Lower leg skin (tissue), 4 donors: ENCODE measurements around the gene ZSWIM1. TPM values are rescaled to one million over a fixed set of nuclear protein-coding genes. Genes with fewer than 3 reads are reported as not detected.

Experiments
- DNase-seq, 2 donors: peaks; one replicate each; pipeline ENCODE4 v3.0.0-alpha.2; 2019; ENCODE audit warnings: low spot score in 2 of 2
- H3K4me3 ChIP-seq: fragments of 200-600 bp; sonication (generic); 2 replicates; pipeline ENCODE4 v1.5.1; 2017; ENCODE audit warnings: mild to moderate bottlenecking, low read depth; ENCODE audit not compliant: poor library complexity, severe bottlenecking
- CTCF ChIP-seq, 3 donors: fragments of 450-650 bp; IDR thresholded peaks; one replicate each; pipeline ENCODE4 v1.5.1; 2016; ENCODE audit warnings: antibody characterized with exemption in 3 of 3, mild to moderate bottlenecking in 3 of 3, moderate library complexity in 2 of 3
- POLR2A ChIP-seq, 2 donors: fragments of 450-650 bp; IDR thresholded peaks; one replicate each; pipeline ENCODE4 v1.6.1; 2016 to 2017; ENCODE audit warnings: antibody characterized with exemption in 2 of 2, mild to moderate bottlenecking in 1 of 2, moderate library complexity in 1 of 2
- WGBS, 2 donors: methylation state at CpG; one replicate each; pipeline ENCODE4 v1.1.5; 2018; 5-methylcytosine and 5-hydroxymethylcytosine counted together
- intact Hi-C: fragments of 100-400 bp; cut with DNase I; formaldehyde crosslinking; loops from one replicate; pipeline ENCODE4 v1.15.0; 2023; ENCODE audit warnings: low total_unique reads
- total RNA-seq, 4 donors: library from RNA; depleted of rRNA; stranded (reverse); fragments of >200 nt; gene quantifications; one replicate each; pipeline ENCODE4 v1.1.0, GENCODE V29; 2016

Gene ZSWIM1
- total RNA-seq, 4 donors from 2014 or later: 10.0 to 16.6 (median 13.5) TPM

- 33 to 37% methylated on average over 3 of the region's 3 CpGs for WGBS, 2 donors
- no peak for DNase-seq
- TF ChIP-seq POLR2A (IDR thresholded peaks at IDR 0.05) (no peak), CTCF (IDR thresholded peaks at IDR 0.05) (no peak)
- no peak overlapping the region for H3K4me3 ChIP-seq
- intact Hi-C loops: no loop called here
Measured at GRCh38 chr20:45835329-45835765, 45.7 kb upstream of the ZSWIM1 start.

- peak; percentile 86 to 95 for DNase-seq
- intact Hi-C loops: no loop called here
- H3K4me3 ChIP-seq: no peak overlapping the region
- TF ChIP-seq POLR2A (IDR thresholded peaks at IDR 0.05): no peak
- no peak for TF ChIP-seq CTCF (IDR thresholded peaks at IDR 0.05)
- WGBS, 2 donors: 43 to 45% methylated on average over 5 of the region's 5 CpGs
Measured at GRCh38 chr20:45835825-45836224, 45.2 kb upstream of the ZSWIM1 start.

- WGBS, 2 donors: 41 to 45% methylated on average over 1 of the region's 1 CpG
- intact Hi-C loops: no loop called here
Measured at GRCh38 chr20:45836841-45837240, 44.2 kb upstream of the ZSWIM1 start.

GRCh38 chr20:45840700-45841198 is 40.3 kb upstream of the ZSWIM1 start:
- no peak for DNase-seq
- WGBS, 2 donors: 86 to 91% methylated on average over 17 to 19 of the region's 25 CpGs
- TF ChIP-seq POLR2A (IDR thresholded peaks at IDR 0.05) (no peak), CTCF (IDR thresholded peaks at IDR 0.05) (no peak)
- intact Hi-C loops: no loop called here
- H3K4me3 ChIP-seq: no peak overlapping the region

More at GRCh38 chr20:45836841-45837240, 44.2 kb upstream of the ZSWIM1 start:
- TF ChIP-seq POLR2A (IDR thresholded peaks at IDR 0.05) (no peak), CTCF (IDR thresholded peaks at IDR 0.05) (no peak)
- no peak for DNase-seq
- no peak overlapping the region for H3K4me3 ChIP-seq

GRCh38 chr20:45841407-45842129 is 39.5 kb upstream of the ZSWIM1 start:
- TF ChIP-seq CTCF (IDR thresholded peaks at IDR 0.05) (no peak), POLR2A (IDR thresholded peaks at IDR 0.05) (no peak)
- no peak for DNase-seq
- WGBS, 2 donors: 88% methylated on average over 10 of the region's 10 CpGs
- no peak overlapping the region for H3K4me3 ChIP-seq
- intact Hi-C loops: no loop called here
